Measurements from ENCODE around the gene CDK14.

- TF ChIP-seq EGR1 (IDR thresholded peaks at IDR 0.05): no peak
- no peak for TF ChIP-seq CEBPB (IDR thresholded peaks at IDR 0.05)
- TF ChIP-seq USF1 (IDR thresholded peaks at IDR 0.05): no peak
- TF ChIP-seq ZBTB7A (IDR thresholded peaks at IDR 0.05; ENCODE audit: low read depth): no peak
- TF ChIP-seq TAF1 (IDR thresholded peaks at IDR 0.05; ENCODE audit: low read depth): no peak
- no peak for TF ChIP-seq REST (IDR thresholded peaks at IDR 0.05; ENCODE audit: low read depth)
- TF ChIP-seq CREB1 (IDR thresholded peaks at IDR 0.05; ENCODE audit: low read depth): no peak
- no peak for TF ChIP-seq FOXM1 (IDR thresholded peaks at IDR 0.05; ENCODE audit: borderline replicate concordance, low read depth)
- no peak for TF ChIP-seq RAD21 (IDR thresholded peaks at IDR 0.05; ENCODE audit: low read depth)
- TF ChIP-seq YY1 (IDR thresholded peaks at IDR 0.05; ENCODE audit: low read depth): no peak
- no peak for TF ChIP-seq MAX (IDR thresholded peaks at IDR 0.05)
- TF ChIP-seq EP300 (IDR thresholded peaks at IDR 0.05; ENCODE audit: borderline replicate concordance): no peak
Observed at GRCh38 chr7:90680484-90680883, 84.4 kb downstream of the CDK14 start.
